GM23338 (cell line): Measurements from ENCODE around the gene RALBP1. TPM values are rescaled to one million over a fixed set of nuclear protein-coding genes. Genes with fewer than 3 reads are reported as not detected.

Experiments
- ATAC-seq: fragments of 200-7000 bp; cut with Tn5 transposase; 3 replicates; pipeline ENCODE4 v1.9.1; 2020
- DNase-seq: peaks from one replicate; pipeline ENCODE4 v3.0.0-alpha.2; 2015; ENCODE audit warnings: low spot score
- H2AFZ ChIP-seq: fragments of 200-600 bp; sonication (generic); 2 replicates; pipeline ENCODE4 v1.8.0; 2016; ENCODE audit warnings: antibody characterized with exemption, mild to moderate bottlenecking, moderate library complexity
- H3F3A ChIP-seq: fragments of 200-600 bp; sonication (generic); replicated peaks from 2 replicates; pipeline ENCODE4 v1.8.0; 2017; ENCODE audit warnings: antibody characterized with exemption, mixed run types, low read depth
- H3K27ac ChIP-seq: fragments of 200-600 bp; sonication (generic); 2 replicates; pipeline ENCODE4 v1.6.1; 2016; ENCODE audit warnings: low read depth
- H3K27me3 ChIP-seq: fragments of 200-600 bp; sonication (generic); 2 replicates; pipeline ENCODE4 v1.8.0; 2016; ENCODE audit warnings: mild to moderate bottlenecking, mixed run types, moderate library complexity; ENCODE audit not compliant: insufficient read depth
- H3K36me3 ChIP-seq: fragments of 200-600 bp; sonication (generic); 2 replicates; pipeline ENCODE4 v1.8.0; 2016; ENCODE audit warnings: mild to moderate bottlenecking; ENCODE audit not compliant: insufficient read depth
- H3K4me1 ChIP-seq: fragments of 200-600 bp; sonication (generic); 2 replicates; pipeline ENCODE4 v1.8.0; 2016; ENCODE audit warnings: mild to moderate bottlenecking, moderate library complexity; ENCODE audit not compliant: insufficient read depth
- H3K4me2 ChIP-seq: fragments of 200-600 bp; sonication (generic); 2 replicates; pipeline ENCODE4 v1.7.1; 2017; ENCODE audit warnings: mixed run types
- H3K4me3 ChIP-seq: fragments of 200-600 bp; sonication (generic); 2 replicates; pipeline ENCODE4 v1.6.1; 2016; ENCODE audit warnings: mixed run types
- H3K79me2 ChIP-seq: fragments of 200-600 bp; sonication (generic); replicated peaks from 2 replicates; pipeline ENCODE4 v1.8.0; 2017; ENCODE audit warnings: mild to moderate bottlenecking; ENCODE audit not compliant: insufficient read depth
- H3K9me2 ChIP-seq: fragments of 200-600 bp; sonication (generic); 2 replicates; pipeline ENCODE4 v1.8.0; 2017; ENCODE audit not compliant: insufficient read depth
- H4K20me1 ChIP-seq: fragments of 200-600 bp; sonication (generic); replicated peaks from 2 replicates; pipeline ENCODE4 v1.8.0; 2017; ENCODE audit warnings: mild to moderate bottlenecking; ENCODE audit not compliant: insufficient read depth
- H3K27ac Mint-ChIP-seq: 2 replicates; pipeline ENCODE4 v1.8.0; 2020; ENCODE audit warnings: inconsistent platforms, mild to moderate bottlenecking, moderate library complexity, mixed read lengths
- H3K27me3 Mint-ChIP-seq: 3 replicates; pipeline ENCODE4 v1.8.0; 2022; ENCODE audit warnings: low read depth, mild to moderate bottlenecking, moderate library complexity, mixed read lengths, inconsistent platforms; ENCODE audit not compliant: insufficient read depth, poor library complexity
- H3K36me3 Mint-ChIP-seq: 3 replicates; pipeline ENCODE4 v1.8.0; 2021; ENCODE audit warnings: low read depth, mild to moderate bottlenecking, inconsistent platforms, moderate library complexity, mixed read lengths
- H3K4me1 Mint-ChIP-seq: 3 replicates; pipeline ENCODE4 v1.8.0; 2020; ENCODE audit warnings: mild to moderate bottlenecking, inconsistent platforms, mixed read lengths
- H3K4me3 Mint-ChIP-seq: 3 replicates; pipeline ENCODE4 v1.8.0; 2021; ENCODE audit warnings: moderate library complexity, mild to moderate bottlenecking, inconsistent platforms, mixed read lengths
- H3K9me3 Mint-ChIP-seq: 3 replicates; pipeline ENCODE4 v1.8.0; 2020; ENCODE audit warnings: moderate library complexity, mild to moderate bottlenecking, inconsistent platforms, mixed read lengths
- CREB1 ChIP-seq: fragments of 250-450 bp; sonication (Bioruptor Pico); IDR thresholded peaks from 2 replicates; pipeline ENCODE4 v1.5.0; 2020; ENCODE audit warnings: low read depth, mild to moderate bottlenecking, moderate library complexity
- ETS1 ChIP-seq: IDR thresholded peaks from 2 replicates; pipeline ENCODE4 v1.6.1; 2016; ENCODE audit warnings: antibody characterized with exemption
- EZH2 ChIP-seq: fragments of 200-600 bp; sonication (generic); IDR thresholded peaks from one replicate; pipeline ENCODE4 v1.8.0; 2017; ENCODE audit warnings: antibody characterized with exemption, mild to moderate bottlenecking, low read depth; ENCODE audit not compliant: unreplicated experiment
- NANOG ChIP-seq: IDR thresholded peaks from 2 replicates; pipeline ENCODE4 v1.6.1; 2016; ENCODE audit warnings: antibody characterized with exemption, borderline replicate concordance
- POLR2AphosphoS5 ChIP-seq: IDR thresholded peaks from 2 replicates; pipeline ENCODE4 v1.6.1; 2016; ENCODE audit warnings: antibody characterized with exemption, low read depth
- ZNF114 ChIP-seq: fragments of 250-450 bp; sonication (Bioruptor Pico); IDR thresholded peaks from 2 replicates; pipeline ENCODE4 v1.5.0; 2020; ENCODE audit warnings: mild to moderate bottlenecking, moderate library complexity
- ZNF331 ChIP-seq: fragments of 250-450 bp; sonication (Bioruptor Pico); IDR thresholded peaks from 2 replicates; pipeline ENCODE4 v1.5.0; 2020; ENCODE audit warnings: low read depth, mild to moderate bottlenecking, moderate library complexity
- ZNF462 ChIP-seq: fragments of 250-450 bp; sonication (Bioruptor Pico); IDR thresholded peaks from 2 replicates; pipeline ENCODE4 v1.5.0; 2020; ENCODE audit warnings: mild to moderate bottlenecking, moderate library complexity
- polyA plus RNA-seq: library from polyadenylated mRNA; unstranded; fragments of >200 nt; fragmentation: Nextera tagmentation; extraction: Ambion mirVana; gene quantifications from 2 replicates; pipeline ENCODE4 v1.2.1, GENCODE V29; 2016
- total RNA-seq: library from RNA; depleted of rRNA; stranded (reverse); fragments of >200 nt; shearing (Covaris generic); gene quantifications from 2 replicates; pipeline ENCODE4 v1.2.3, GENCODE V29; 2014
- TF ChIP-seq, protein P1 (sequence below): IDR thresholded peaks from one replicate; pipeline ENCODE4 v1.6.1; 2018; ENCODE audit warnings: antibody characterized with exemption; ENCODE audit not compliant: unreplicated experiment

Gene RALBP1
- total and polyA plus RNA-seq, 2 experiments from 2014 or later = 80.9 to 103 TPM

DNA sequence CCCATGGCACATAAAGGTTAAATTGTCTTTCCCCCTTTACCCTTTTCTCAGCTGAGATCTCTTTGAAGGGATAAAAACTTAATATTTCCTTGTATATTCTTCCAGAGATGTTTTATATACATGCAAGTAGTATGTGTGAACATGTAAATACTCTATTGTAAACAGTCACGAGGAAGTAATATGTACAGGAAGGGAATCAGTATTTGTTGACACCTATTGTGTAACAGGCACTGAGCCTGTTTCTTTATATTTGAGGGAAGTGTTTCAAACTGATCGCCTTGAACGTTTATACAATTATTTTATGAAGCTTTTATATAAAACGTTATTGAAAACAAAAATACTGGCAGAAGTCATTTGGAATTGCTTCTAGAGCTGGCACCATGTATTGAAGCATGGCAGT lies 13.2 kb downstream of the RALBP1 start (continued):
- TF ChIP-seq, protein P1, sequence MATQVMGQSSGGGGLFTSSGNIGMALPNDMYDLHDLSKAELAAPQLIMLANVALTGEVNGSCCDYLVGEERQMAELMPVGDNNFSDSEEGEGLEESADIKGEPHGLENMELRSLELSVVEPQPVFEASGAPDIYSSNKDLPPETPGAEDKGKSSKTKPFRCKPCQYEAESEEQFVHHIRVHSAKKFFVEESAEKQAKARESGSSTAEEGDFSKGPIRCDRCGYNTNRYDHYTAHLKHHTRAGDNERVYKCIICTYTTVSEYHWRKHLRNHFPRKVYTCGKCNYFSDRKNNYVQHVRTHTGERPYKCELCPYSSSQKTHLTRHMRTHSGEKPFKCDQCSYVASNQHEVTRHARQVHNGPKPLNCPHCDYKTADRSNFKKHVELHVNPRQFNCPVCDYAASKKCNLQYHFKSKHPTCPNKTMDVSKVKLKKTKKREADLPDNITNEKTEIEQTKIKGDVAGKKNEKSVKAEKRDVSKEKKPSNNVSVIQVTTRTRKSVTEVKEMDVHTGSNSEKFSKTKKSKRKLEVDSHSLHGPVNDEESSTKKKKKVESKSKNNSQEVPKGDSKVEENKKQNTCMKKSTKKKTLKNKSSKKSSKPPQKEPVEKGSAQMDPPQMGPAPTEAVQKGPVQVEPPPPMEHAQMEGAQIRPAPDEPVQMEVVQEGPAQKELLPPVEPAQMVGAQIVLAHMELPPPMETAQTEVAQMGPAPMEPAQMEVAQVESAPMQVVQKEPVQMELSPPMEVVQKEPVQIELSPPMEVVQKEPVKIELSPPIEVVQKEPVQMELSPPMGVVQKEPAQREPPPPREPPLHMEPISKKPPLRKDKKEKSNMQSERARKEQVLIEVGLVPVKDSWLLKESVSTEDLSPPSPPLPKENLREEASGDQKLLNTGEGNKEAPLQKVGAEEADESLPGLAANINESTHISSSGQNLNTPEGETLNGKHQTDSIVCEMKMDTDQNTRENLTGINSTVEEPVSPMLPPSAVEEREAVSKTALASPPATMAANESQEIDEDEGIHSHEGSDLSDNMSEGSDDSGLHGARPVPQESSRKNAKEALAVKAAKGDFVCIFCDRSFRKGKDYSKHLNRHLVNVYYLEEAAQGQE = no peak

DNA sequence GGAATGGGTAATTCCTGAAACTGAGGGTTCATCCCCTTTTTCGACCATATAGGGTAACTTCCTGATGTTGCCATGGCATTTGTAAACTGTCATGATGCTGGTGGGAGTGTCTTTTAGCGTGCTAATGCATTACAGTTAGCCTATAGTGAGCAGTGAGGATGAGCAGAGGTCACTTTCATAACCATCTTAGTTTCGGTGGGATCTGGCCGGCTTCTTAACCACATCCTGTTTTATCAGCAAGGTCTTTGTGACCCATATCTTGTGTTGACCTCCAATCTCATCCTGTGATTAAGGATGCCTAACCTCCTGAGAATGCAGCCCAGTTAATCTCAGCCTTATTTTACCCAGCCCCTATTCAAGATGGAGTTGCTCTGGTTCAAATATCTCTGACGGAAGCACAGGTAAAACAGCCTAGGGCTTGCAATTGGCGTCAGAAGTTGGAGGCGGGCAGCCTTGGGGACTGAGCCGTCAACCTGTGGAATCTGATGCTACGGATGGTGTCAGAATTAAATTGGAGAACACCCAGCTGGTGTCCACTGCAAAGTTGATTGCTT lies 19.5 kb downstream of the RALBP1 start:
- no peaks in the 10 kb centered on the region for H3F3A ChIP-seq
- 0 out of 2 replicates have a peak, but pooled peaks cover 3% of the 10 kb centered on the region for H3K36me3 ChIP-seq
- H3K4me3 ChIP-seq = no peak overlapping the region
- H2AFZ ChIP-seq = no peak overlapping the region
- peaks cover 42% of the 10 kb centered on the region for H3K4me1 Mint-ChIP-seq
- peaks cover 23% of the 10 kb centered on the region; the same call in 2 of the 3 replicates for H3K9me3 Mint-ChIP-seq
- no peaks in the 10 kb centered on the region for H4K20me1 ChIP-seq
- H3K4me2 ChIP-seq = peak overlapping the region; percentile 21
- no peaks in the 10 kb centered on the region for H3K27me3 ChIP-seq
- H3K27me3 Mint-ChIP-seq = no peaks in the 10 kb centered on the region
- H3K9me2 ChIP-seq = 0 out of 2 replicates have a peak, but pooled peaks cover 3% of the 10 kb centered on the region
- no peak overlapping the region for H3K4me3 Mint-ChIP-seq
- H3K27ac Mint-ChIP-seq = peak overlapping the region; percentile 91
- peaks cover 39% of the 10 kb centered on the region for H3K36me3 Mint-ChIP-seq
- DNase-seq (peak; percentile 35), ATAC-seq (peak; percentile 57)
- peak overlapping the region; percentile 92 for H3K27ac ChIP-seq
- H3K79me2 ChIP-seq = peaks cover 64% of the 10 kb centered on the region
- H3K4me1 ChIP-seq = peaks cover 27% of the 10 kb centered on the region
- TF ChIP-seq ZNF331 (no peak), ZNF462 (CRISPR knock-in tag) (no peak), ETS1 (no peak), CREB1 (no peak), NANOG (no peak), ZNF114 (CRISPR knock-in tag) (no peak), POLR2AphosphoS5 (no peak), EZH2 (no peak)
- TF ChIP-seq, protein P1 = no peak
